Hepatocyte (in vitro differentiated cells): ENCODE measurements around the gene KLK15.

Experiments used
- CTCF ChIP-seq: fragments of 200-600 bp; sonication (generic); IDR thresholded peaks from 2 replicates; pipeline ENCODE4 v1.5.1; 2016; ENCODE audit warnings: antibody characterized with exemption, mild to moderate bottlenecking; ENCODE audit not compliant: poor library complexity
- EZH2 ChIP-seq: fragments of 200-600 bp; sonication (generic); IDR thresholded peaks from 2 replicates; pipeline ENCODE4 v1.6.1; 2016; ENCODE audit warnings: antibody characterized with exemption, mild to moderate bottlenecking, borderline replicate concordance
- EZH2phosphoT487 ChIP-seq: fragments of 200-600 bp; sonication (generic); IDR thresholded peaks from one replicate; pipeline ENCODE4 v1.6.1; 2018; ENCODE audit warnings: antibody characterized with exemption, mild to moderate bottlenecking, low read depth, moderate library complexity; ENCODE audit not compliant: unreplicated experiment, severe bottlenecking

- no peak for TF ChIP-seq CTCF
- no peak for TF ChIP-seq EZH2
- TF ChIP-seq EZH2phosphoT487, result no peak
Observed at GRCh38 chr19:50835785-50836542, 2.6 kb upstream of the KLK15 start.
